Smooth muscle cell (in vitro differentiated cells): ENCODE results near the gene PRMT9. TPM values are rescaled to one million over a fixed set of nuclear protein-coding genes. Genes with fewer than 3 reads are reported as not detected.

Experiments used
- DNase-seq: peaks from one replicate; lab custom pipeline; 2025; ENCODE audit not compliant: unreplicated experiment; lab: John Stamatoyannopoulos, UW
- H2AFZ ChIP-seq: fragments of 200-600 bp; sonication (generic); 2 replicates; pipeline ENCODE4 v1.6.0; 2016; ENCODE audit warnings: antibody characterized with exemption, low read depth, mild to moderate bottlenecking
- H3F3A ChIP-seq: fragments of 200-600 bp; sonication (generic); 2 replicates; pipeline ENCODE4 v1.6.0; 2017; ENCODE audit warnings: antibody characterized with exemption, low read depth
- H3K27ac ChIP-seq: fragments of 200-600 bp; sonication (generic); 2 replicates; pipeline ENCODE4 v1.5.1; 2016; ENCODE audit warnings: low read depth, mild to moderate bottlenecking
- H3K27me3 ChIP-seq: fragments of 200-600 bp; sonication (generic); 2 replicates; pipeline ENCODE4 v1.6.1; 2016; ENCODE audit warnings: low read depth, mild to moderate bottlenecking
- H3K36me3 ChIP-seq: fragments of 200-600 bp; sonication (generic); 2 replicates; pipeline ENCODE4 v1.5.1; 2016; ENCODE audit warnings: low read depth
- H3K4me1 ChIP-seq: fragments of 200-600 bp; sonication (generic); 2 replicates; pipeline ENCODE4 v1.5.1; 2016; ENCODE audit warnings: low read depth
- H3K4me2 ChIP-seq: fragments of 200-600 bp; sonication (generic); 2 replicates; pipeline ENCODE4 v1.6.0; 2016; ENCODE audit warnings: mild to moderate bottlenecking
- H3K4me3 ChIP-seq: fragments of 200-600 bp; sonication (generic); 2 replicates; pipeline ENCODE4 v1.5.1; 2016; ENCODE audit warnings: mild to moderate bottlenecking
- H3K79me2 ChIP-seq: fragments of 200-600 bp; sonication (generic); 2 replicates; pipeline ENCODE4 v1.6.0; 2016; ENCODE audit warnings: low read depth, mild to moderate bottlenecking
- H3K9ac ChIP-seq: fragments of 200-600 bp; sonication (generic); 2 replicates; pipeline ENCODE4 v1.6.0; 2016; ENCODE audit warnings: low read depth
- H3K9me3 ChIP-seq: fragments of 200-600 bp; sonication (generic); replicated peaks from 2 replicates; pipeline ENCODE4 v1.5.1; 2016; ENCODE audit warnings: low read depth
- H4K20me1 ChIP-seq: fragments of 200-600 bp; sonication (generic); 2 replicates; pipeline ENCODE4 v1.6.0; 2016; ENCODE audit warnings: low read depth
- CTCF ChIP-seq: fragments of 200-600 bp; sonication (generic); IDR thresholded peaks from 2 replicates; pipeline ENCODE4 v1.5.1; 2017; ENCODE audit warnings: borderline replicate concordance, mild to moderate bottlenecking, antibody characterized with exemption; ENCODE audit not compliant: insufficient read depth, poor library complexity, severe bottlenecking
- WGBS: methylation state at CpG from one replicate; pipeline ENCODE4 v1.1.7; 2016; ENCODE audit warnings: low lambda C conversion rate; 5-methylcytosine and 5-hydroxymethylcytosine counted together
- polyA plus RNA-seq: library from polyadenylated mRNA; unstranded; fragments of >200 nt; fragmentation: Nextera tagmentation; extraction: Ambion mirVana; gene quantifications from 2 replicates; pipeline ENCODE4 v1.2.1, GENCODE V29; 2016
- total RNA-seq: library from RNA; depleted of rRNA; stranded (reverse); fragments of >200 nt; gene quantifications from 2 replicates; pipeline ENCODE4 v1.2.3, GENCODE V29; 2014

PRMT9 gene
- total and polyA plus RNA-seq, 2 experiments from 2014 or later = 5.5 to 6.4 TPM

DNA sequence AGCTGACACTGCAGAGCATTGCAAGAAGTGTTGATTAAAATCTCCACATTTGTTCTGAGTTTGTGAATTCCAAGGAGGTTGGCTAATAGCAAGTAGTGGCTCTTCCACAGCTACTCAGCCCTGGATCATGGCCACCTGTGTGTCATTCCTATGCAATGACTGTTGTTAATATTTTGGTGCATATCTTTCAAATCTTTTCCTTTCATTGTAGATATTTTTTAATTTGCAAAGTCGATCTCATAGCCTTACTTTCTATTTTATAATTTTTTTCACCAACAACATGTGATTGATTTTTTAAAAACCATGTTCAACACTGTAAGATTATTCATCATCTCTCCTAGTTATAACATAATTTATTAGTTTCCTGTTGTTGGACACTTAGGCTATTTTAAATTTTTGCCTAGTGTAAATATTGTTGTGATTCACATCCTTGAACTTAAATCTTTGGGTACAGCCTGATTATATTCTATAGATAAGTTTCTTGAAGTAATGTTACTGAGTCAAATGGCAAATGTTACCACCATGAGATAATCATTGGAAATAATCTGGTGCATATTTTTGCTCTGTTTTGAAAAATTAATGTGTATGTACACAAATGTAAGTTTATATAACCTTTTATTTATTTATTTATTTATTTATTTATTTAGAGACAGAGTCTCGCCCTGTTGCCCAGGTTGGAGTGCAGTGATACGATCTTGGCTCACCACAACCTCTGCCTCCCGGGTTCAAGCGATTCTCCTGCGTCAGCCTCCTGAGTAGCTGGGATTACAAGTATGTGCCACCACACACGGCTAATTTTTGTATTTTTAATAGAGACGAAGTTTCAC, 30.8 kb upstream of the PRMT9 start:
- no peak for TF ChIP-seq CTCF
- H3F3A ChIP-seq = no peaks in the 10 kb centered on the region
- H3K36me3 ChIP-seq = no peaks in the 10 kb centered on the region
- no peaks in the 10 kb centered on the region for H4K20me1 ChIP-seq
- peaks cover 4% of the 10 kb centered on the region for H3K4me1 ChIP-seq
- no peak overlapping the region for H3K27ac ChIP-seq
- no peak overlapping the region for H3K9ac ChIP-seq
- no peak overlapping the region for H2AFZ ChIP-seq
- 94% methylated on average over 8 of the region's 8 CpGs for WGBS
- H3K27me3 ChIP-seq = no peaks in the 10 kb centered on the region
- H3K9me3 ChIP-seq = no peaks in the 10 kb centered on the region
- DNase-seq = no peak
- no peaks in the 10 kb centered on the region for H3K79me2 ChIP-seq
- H3K4me3 ChIP-seq = no peak overlapping the region
- H3K4me2 ChIP-seq = no peak overlapping the region

- no peak for TF ChIP-seq CTCF
- Histone ChIP-seq H3K9ac (no peak overlapping the region), H3K9me3 (no peaks in the 10 kb centered on the region), H2AFZ (no peak overlapping the region), H4K20me1 (no peaks in the 10 kb centered on the region), H3K4me3 (no peak overlapping the region), H3K27me3 (no peaks in the 10 kb centered on the region), H3K4me1 (peaks cover 4% of the 10 kb centered on the region), H3K4me2 (no peak overlapping the region), H3F3A (no peaks in the 10 kb centered on the region), H3K79me2 (no peaks in the 10 kb centered on the region), H3K27ac (no peak overlapping the region), H3K36me3 (no peaks in the 10 kb centered on the region)
- DNase-seq = no peak
- 94% methylated on average over 5 of the region's 5 CpGs for WGBS
Measured at GRCh38 chr4:147709999-147710398, 26.0 kb upstream of the PRMT9 start.

- H4K20me1 ChIP-seq = no peaks in the 10 kb centered on the region
- no peak overlapping the region for H3K27ac ChIP-seq
- H3K9me3 ChIP-seq = no peaks in the 10 kb centered on the region
- H3K36me3 ChIP-seq = no peaks in the 10 kb centered on the region
- H3K27me3 ChIP-seq = no peaks in the 10 kb centered on the region
- no peak overlapping the region for H3K4me2 ChIP-seq
- H3K4me3 ChIP-seq = no peak overlapping the region
- H3F3A ChIP-seq = no peaks in the 10 kb centered on the region
- no peaks in the 10 kb centered on the region for H3K79me2 ChIP-seq
- peak; percentile 5 for DNase-seq
- H3K4me1 ChIP-seq = no peaks in the 10 kb centered on the region
- H3K9ac ChIP-seq = no peak overlapping the region
- peak; percentile 87 for TF ChIP-seq CTCF
- no peak overlapping the region for H2AFZ ChIP-seq
- WGBS = 53% methylated on average over 7 of the region's 7 CpGs
Measured at GRCh38 chr4:147707892-147708672, 24.1 kb upstream of the PRMT9 start.
